ENCODE results near the gene SLC5A7. TPM values are rescaled to one million over a fixed set of nuclear protein-coding genes. Genes with fewer than 3 reads are reported as not detected.
A peak's percentile ranks its signal among the peaks of the same experiment; 100 is the strongest.

SLC5A7 gene
- total and polyA plus RNA-seq, 2 of the 13 experiments (the other 11 are each of a cell fraction or from before 2014, with no cell fraction given), result not detected

- 8% methylated on average over 6 of the region's 6 CpGs for WGBS (ENCODE audit: low lambda C conversion rate)
- no peak for FAIRE-seq
Observed at GRCh38 chr2:107989445-107989844, 3.1 kb downstream of the SLC5A7 start.

GRCh38 chr2:107990718-107991117, 4.4 kb downstream of the SLC5A7 start:
- H3K79me2 ChIP-seq (ENCODE audit: insufficient read depth, low read length), result no peaks in the 10 kb centered on the region
- no peak overlapping the region for H3K9ac ChIP-seq (ENCODE audit: insufficient read depth, low read depth, low read length)
- TF ChIP-seq WIZ (CRISPR knock-in tag; IDR thresholded peaks at IDR 0.05), result no peak
- peak; percentile 56 for TF ChIP-seq ATF7 (IDR thresholded peaks at IDR 0.05)
- no peak for TF ChIP-seq ATF7 (CRISPR knock-in tag; IDR thresholded peaks at IDR 0.05)
- peak; percentile 16; the same call in 1 of the 2 replicates for TF ChIP-seq CEBPB (IDR thresholded peaks at IDR 0.05; ENCODE audit: borderline replicate concordance, low read depth, low read length)
- TF ChIP-seq FLYWCH1 (CRISPR knock-in tag; IDR thresholded peaks at IDR 0.05), result no peak
- no peak for TF ChIP-seq ZBTB21 (CRISPR knock-in tag; IDR thresholded peaks at IDR 0.05)
- no peaks in the 10 kb centered on the region for H4K20me1 ChIP-seq (ENCODE audit: insufficient read depth, low read length)
- peaks cover 0 to 18% of the 10 kb centered on the region in 2 experiments; a peak in 2 of 5 replicates for H3K27me3 ChIP-seq (ENCODE audit: control insufficient read depth in 1 of 2, insufficient read depth in 2 of 2, low read length in 2 of 2)
- H3K4me1 ChIP-seq (ENCODE audit: insufficient read depth, low read length), result no peaks in the 10 kb centered on the region
- H3K36me3 ChIP-seq (replicated peaks in 1 of 2; ENCODE audit: control insufficient read depth in 1 of 2, insufficient read depth in 2 of 2, low read length in 2 of 2), result no peaks in the 10 kb centered on the region
- no peak overlapping the region for H2AFZ ChIP-seq (ENCODE audit: low read length)
- FAIRE-seq (no peak), ATAC-seq (no peak), DNase-seq (ENCODE audit: low spot score) (no peak)
- CTCF ChIA-PET (ENCODE audit: low intra/inter-chr PET ratio, low total read pairs), result no interaction called here
- POLR2A ChIA-PET, result no interaction called here
- H3K9me3 ChIP-seq (ENCODE audit: low read length), result no peaks in the 10 kb centered on the region
- intact Hi-C loops (cut with micrococcal nuclease; ENCODE audit: unreplicated experiment) (no loop called here), in situ Hi-C loops (cut with HindIII; ENCODE audit: extremely low pct_ligation_motif_present, low pct_unique_long_range_greater_than_20kb) (no loop called here)
- no peak overlapping the region for H3K4me2 ChIP-seq (ENCODE audit: low read depth, low read length)
- H3K27ac ChIP-seq (ENCODE audit: extremely low read length, insufficient read depth, low read length), result no peak overlapping the region
- BruUV-seq (replicated peaks), result no TSS peak
- H3K4me3 ChIP-seq (replicated peaks in 1 of 3; ENCODE audit: insufficient read depth in 1 of 3, low read depth in 2 of 3, low read length in 3 of 3), result no peak overlapping the region

More at GRCh38 chr2:107989445-107989844, 3.1 kb downstream of the SLC5A7 start:
- no peak for TF ChIP-seq HDAC2 (CRISPR knock-in tag; IDR thresholded peaks at IDR 0.05)
- no peak for TF ChIP-seq ARID2 (CRISPR knock-in tag; IDR thresholded peaks at IDR 0.05; ENCODE audit: borderline replicate concordance)
- TF ChIP-seq ZNF337 (CRISPR knock-in tag; IDR thresholded peaks at IDR 0.05; ENCODE audit: borderline replicate concordance, low read depth), result no peak
- no peak for TF ChIP-seq RBM22 (optimal IDR thresholded peaks at IDR 0.05; ENCODE audit: low read length)
- H3K79me2 ChIP-seq (ENCODE audit: insufficient read depth, low read length), result no peaks in the 10 kb centered on the region
- H3K4me1 ChIP-seq (ENCODE audit: insufficient read depth, low read length), result no peaks in the 10 kb centered on the region
- H3K36me3 ChIP-seq (replicated peaks in 1 of 2; ENCODE audit: control insufficient read depth in 1 of 2, insufficient read depth in 2 of 2, low read length in 2 of 2), result no peaks in the 10 kb centered on the region
- DNase-seq (ENCODE audit: low spot score) (no peak), ATAC-seq (no peak)
- no peaks in the 10 kb centered on the region for H4K20me1 ChIP-seq (ENCODE audit: insufficient read depth, low read length)
- H3K4me3 ChIP-seq (replicated peaks in 1 of 3; ENCODE audit: insufficient read depth in 1 of 3, low read depth in 2 of 3, low read length in 3 of 3), result no peak overlapping the region
- POLR2A ChIA-PET, result no interaction called here
- no peaks in the 10 kb centered on the region for H3K9me3 ChIP-seq (ENCODE audit: low read length)
- intact Hi-C loops (cut with micrococcal nuclease; ENCODE audit: unreplicated experiment) (no loop called here), in situ Hi-C loops (cut with HindIII; ENCODE audit: extremely low pct_ligation_motif_present, low pct_unique_long_range_greater_than_20kb) (no loop called here)
- no peak overlapping the region for H3K9ac ChIP-seq (ENCODE audit: insufficient read depth, low read depth, low read length)
- H3K27ac ChIP-seq (ENCODE audit: extremely low read length, insufficient read depth, low read length), result no peak overlapping the region
- H3K4me2 ChIP-seq (ENCODE audit: low read depth, low read length), result no peak overlapping the region
- peaks cover 0 to 19% of the 10 kb centered on the region in 2 experiments; a peak in 2 of 5 replicates for H3K27me3 ChIP-seq (ENCODE audit: control insufficient read depth in 1 of 2, insufficient read depth in 2 of 2, low read length in 2 of 2)
- CTCF ChIA-PET (ENCODE audit: low intra/inter-chr PET ratio, low total read pairs), result no interaction called here
- BruUV-seq (replicated peaks), result no TSS peak
- H2AFZ ChIP-seq (ENCODE audit: low read length), result no peak overlapping the region
